Subcutaneous adipose tissue (tissue), 4 donors: ENCODE data around the gene KIF11. TPM values are rescaled to one million over a fixed set of nuclear protein-coding genes. Genes with fewer than 3 reads are reported as not detected.

Experiments used
- CTCF ChIP-seq: fragments of 450-650 bp; IDR thresholded peaks from one replicate; pipeline ENCODE4 v1.5.1; 2016; ENCODE audit warnings: low read depth, mild to moderate bottlenecking, control low read depth, antibody characterized with exemption, moderate library complexity
- total RNA-seq, 4 donors: library from RNA; depleted of rRNA; stranded (reverse); fragments of >200 nt; gene quantifications; one replicate each; pipeline ENCODE4 v1.1.0, GENCODE V29; 2016

Gene KIF11
- total RNA-seq, 4 donors from 2014 or later: 0.33 to 3.1 (median 1.6) TPM

- TF ChIP-seq CTCF: no peak
Measured at GRCh38 chr10:92573798-92574547, 19.0 kb upstream of the KIF11 start, which contains the start of gene IDE. Gene IDE, minus strand, starts transcription at chr10:92574093. Its CDS starts 74 bp downstream, at chr10:92574019.

GRCh38 chr10:92574548-92575261, 18.2 kb upstream of the KIF11 start:
- no peak for TF ChIP-seq CTCF

- TF ChIP-seq CTCF: no peak
Measured at GRCh38 chr10:92575961-92576360, 17.0 kb upstream of the KIF11 start.

- no peak for TF ChIP-seq CTCF
Measured at GRCh38 chr10:92590623-92591549, 2.0 kb upstream of the KIF11 start.

- no peak for TF ChIP-seq CTCF
Measured at GRCh38 chr10:92591550-92592022, 1.3 kb upstream of the KIF11 start.

GRCh38 chr10:92593619-92594588, 974 bp downstream of the KIF11 start:
- no peak for TF ChIP-seq CTCF
